Measurements from ENCODE around the gene ETV2. TPM values are rescaled to one million over a fixed set of nuclear protein-coding genes. Genes with fewer than 3 reads are reported as not detected.
"Not testable (repeated sequence)": the region's sequence is repeated elsewhere in the genome, so short reads cannot be mapped to it uniquely, and the experiment has no call there.

The ETV2 gene
- total RNA-seq, 1 experiment from 2014 or later = 1.5 TPM

- ChIA-PET POLR2A (interaction anchor here (1.4 kb wide), 1 partner anchor 48 kb away, joined by 4 read pairs; no protein-coding TSS in a partner anchor), CTCF (no interaction called here), RAD21 (ENCODE audit: low non-redundant PET in 1 of 2, low total read pairs in 2 of 2, uncharacterized antibody in 2 of 2, unreplicated experiment in 2 of 2) (no interaction called here)
- peak; percentile 84 for ATAC-seq
- Histone ChIP-seq H3K27me3 (ENCODE audit: insufficient read depth, low read length) (no peaks in the 10 kb centered on the region), H3K27ac (ENCODE audit: low read depth, low read length) (no peak overlapping the region), H3K9me3 (ENCODE audit: control insufficient read depth in 1 of 2, insufficient read depth in 1 of 2, low read depth in 1 of 2, low read length in 2 of 2) (no peaks in the 10 kb centered on the region), H2AFZ (ENCODE audit: low read depth, low read length, poor library complexity, severe bottlenecking) (no peak overlapping the region), H3K79me2 (ENCODE audit: insufficient read depth, low read length) (no peaks in the 10 kb centered on the region), H3K36me3 (ENCODE audit: control insufficient read depth in 1 of 2, insufficient read depth in 2 of 2, low read length in 2 of 2) (no peaks in the 10 kb centered on the region), H3K9me2 (ENCODE audit: insufficient read depth) (no peaks in the 10 kb centered on the region), H3K4me2 (ENCODE audit: low read length) (no peak overlapping the region), H3K4me1 (ENCODE audit: control insufficient read depth in 1 of 2, insufficient read depth in 2 of 2, low read length in 2 of 2) (peaks cover 2 to 14% of the 10 kb centered on the region in 2 experiments; a peak in 3 of 4 replicates), H3K9ac (ENCODE audit: low read length) (no peak overlapping the region), H3K4me3 (replicated peaks in 1 of 2; ENCODE audit: low read depth in 1 of 2, low read length in 2 of 2) (no peak overlapping the region), H4K20me1 (ENCODE audit: insufficient read depth) (no peaks in the 10 kb centered on the region)
- intact Hi-C loops (cut with micrococcal nuclease) = no loop called here
- no peak for DNase-seq (ENCODE audit: low read depth, low spot score)
- TF ChIP-seq ZFX (IDR thresholded peaks at IDR 0.05) = no peak
- TF ChIP-seq EZH2phosphoT487 (IDR thresholded peaks at IDR 0.05; ENCODE audit: borderline replicate concordance) = no peak
- TF ChIP-seq ELF1 (IDR thresholded peaks at IDR 0.05; ENCODE audit: borderline replicate concordance, low read depth) = no peak
- no peak for TF ChIP-seq POLR2A (IDR thresholded peaks at IDR 0.05; ENCODE audit: borderline replicate concordance, extremely low read depth, insufficient read depth, insufficient read length)
- BruUV-seq (replicated peaks) = no TSS peak
These were observed 45.1 kb upstream of the ETV2 start for GRCh38 chr19:35596366-35596999.

GRCh38 chr19:35601971-35602370 lies 39.6 kb upstream of the ETV2 start:
- TF ChIP-seq POLR2AphosphoS5 (IDR thresholded peaks at IDR 0.05; ENCODE audit: low read depth, low read length) (no peak), RAD21 (IDR thresholded peaks at IDR 0.05; ENCODE audit: low read depth) (no peak; the same call in 1 of the 2 replicates), POLR2A (IDR thresholded peaks at IDR 0.05; ENCODE audit: borderline replicate concordance, extremely low read depth, insufficient read depth, insufficient read length) (no peak)
- Histone ChIP-seq H3K36me3 (ENCODE audit: control insufficient read depth in 1 of 2, insufficient read depth in 2 of 2, low read length in 2 of 2) (no peaks in the 10 kb centered on the region), H3K4me1 (ENCODE audit: control insufficient read depth in 1 of 2, insufficient read depth in 2 of 2, low read length in 2 of 2) (peaks cover 6 to 21% of the 10 kb centered on the region in 2 experiments), H3K9ac (ENCODE audit: low read length) (no peak overlapping the region), H3K9me3 (ENCODE audit: control insufficient read depth in 1 of 2, insufficient read depth in 1 of 2, low read depth in 1 of 2, low read length in 2 of 2) (no peaks in the 10 kb centered on the region), H3K4me3 (replicated peaks in 1 of 2; ENCODE audit: low read depth in 1 of 2, low read length in 2 of 2) (no peak overlapping the region), H3K27ac (ENCODE audit: low read depth, low read length) (no peak overlapping the region), H2AFZ (ENCODE audit: low read depth, low read length, poor library complexity, severe bottlenecking) (no peak overlapping the region), H4K20me1 (ENCODE audit: insufficient read depth) (no peaks in the 10 kb centered on the region), H3K79me2 (ENCODE audit: insufficient read depth, low read length) (no peaks in the 10 kb centered on the region), H3K4me2 (ENCODE audit: low read length) (no peak overlapping the region), H3K27me3 (ENCODE audit: insufficient read depth, low read length) (no peaks in the 10 kb centered on the region), H3K9me2 (ENCODE audit: insufficient read depth) (no peaks in the 10 kb centered on the region)
- RAD21 ChIA-PET (ENCODE audit: low non-redundant PET in 1 of 2, low total read pairs in 2 of 2, uncharacterized antibody in 2 of 2, unreplicated experiment in 2 of 2) = no interaction called here
- ATAC-seq (no peak), DNase-seq (ENCODE audit: low read depth, low spot score) (no peak)
- POLR2A ChIA-PET = no interaction called here
- intact Hi-C loops (cut with micrococcal nuclease) = no loop called here
- no TSS peak for BruUV-seq (replicated peaks)
- CTCF ChIA-PET = interaction anchor here (0.6 to 1.5 kb wide), 2 partner anchors 10 to 11 kb away, joined by 3 read pairs; partner anchors contain the start of gene HAUS5

DNA sequence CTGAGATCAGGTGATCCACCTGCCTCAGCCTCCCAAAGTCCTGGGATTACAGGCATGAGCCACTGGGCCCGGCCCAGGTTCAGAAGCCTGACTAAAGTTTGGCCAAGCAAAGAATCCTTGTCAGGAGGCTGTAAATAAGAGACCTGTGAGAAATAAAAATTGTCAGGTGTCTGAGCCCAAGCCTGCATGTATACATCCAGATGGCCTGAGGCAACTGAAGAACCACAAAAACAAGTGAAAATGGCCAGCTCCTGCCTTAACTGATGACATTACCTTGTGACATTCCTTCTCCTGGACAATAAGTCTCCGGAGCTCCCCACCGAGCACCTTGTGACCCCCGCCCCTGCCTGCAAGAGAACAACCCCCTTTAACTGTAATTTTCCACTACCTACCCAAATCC lies 37.1 kb upstream of the ETV2 start:
- H3K9me2 ChIP-seq (ENCODE audit: insufficient read depth); H3K36me3 ChIP-seq (ENCODE audit: control insufficient read depth in 1 of 2, insufficient read depth in 2 of 2, low read length in 2 of 2); H2AFZ ChIP-seq (ENCODE audit: low read depth, low read length, poor library complexity, severe bottlenecking); DNase-seq (ENCODE audit: low read depth, low spot score); H3K4me3 ChIP-seq (replicated peaks in 1 of 2; ENCODE audit: low read depth in 1 of 2, low read length in 2 of 2); H4K20me1 ChIP-seq (ENCODE audit: insufficient read depth); H3K79me2 ChIP-seq (ENCODE audit: insufficient read depth, low read length); H3K27me3 ChIP-seq (ENCODE audit: insufficient read depth, low read length); H3K4me2 ChIP-seq (ENCODE audit: low read length); ATAC-seq; H3K27ac ChIP-seq (ENCODE audit: low read depth, low read length); intact Hi-C loops (cut with micrococcal nuclease); H3K4me1 ChIP-seq (ENCODE audit: control insufficient read depth in 1 of 2, insufficient read depth in 2 of 2, low read length in 2 of 2); H3K9me3 ChIP-seq (ENCODE audit: control insufficient read depth in 1 of 2, insufficient read depth in 1 of 2, low read depth in 1 of 2, low read length in 2 of 2); CTCF ChIA-PET; H3K9ac ChIP-seq (ENCODE audit: low read length); BruUV-seq (replicated peaks); POLR2A ChIA-PET; RAD21 ChIA-PET (ENCODE audit: low non-redundant PET in 1 of 2, low total read pairs in 2 of 2, uncharacterized antibody in 2 of 2, unreplicated experiment in 2 of 2): not testable (repeated sequence)

Measured in HCT116 (cell line).